HCT116 (cell line): ENCODE measurements around the gene CLIC5. TPM values are rescaled to one million over a fixed set of nuclear protein-coding genes. Genes with fewer than 3 reads are reported as not detected.

Source experiments
- ATAC-seq: fragments of 200-7000 bp; cut with Tn5 transposase; 2 replicates; pipeline ENCODE4 v1.9.1; 2020; ENCODE audit warnings: mild to moderate bottlenecking, moderate library complexity
- BruUV-seq: library from RNA; stranded (reverse); fragments of 400-500 nt; replicated peaks from 2 replicates; lab custom pipeline; 2021; lab: Mats Ljungman, UMichigan
- CTCF ChIA-PET: fragments of 300-600 bp; sonication (Branson Sonifier 250); formaldehyde crosslinking; loops from one replicate; lab custom pipeline; 2021; ENCODE audit warnings: antibody characterized with exemption; lab: Charles Lee
- POLR2A ChIA-PET: fragments of 300-600, 350-600 bp; sonication (Branson Sonifier 250); formaldehyde crosslinking; loops from one replicate; lab custom pipeline; 2021; ENCODE audit warnings: antibody characterized with exemption; lab: Charles Lee
- RAD21 ChIA-PET, 2 experiments: fragments of 300-600 bp; sonication (Branson Sonifier 250); formaldehyde crosslinking; loops; one replicate each; lab custom pipeline; 2023; ENCODE audit warnings: low total read pairs in 2 of 2; ENCODE audit not compliant: uncharacterized antibody in 2 of 2, unreplicated experiment in 2 of 2, low non-redundant PET in 1 of 2; lab: Charles Lee
- DNase-seq: peaks from one replicate; pipeline ENCODE4 v3.0.0-alpha.2; 2010; ENCODE audit warnings: low read depth, low spot score
- H2AFZ ChIP-seq: fragments of 200-600 bp; shearing (Covaris generic), sonication (generic); 2 replicates; pipeline ENCODE4 v1.6.1; 2017; ENCODE audit warnings: low read depth, mixed run types, mixed read lengths, antibody characterized with exemption, low read length; ENCODE audit not compliant: poor library complexity, severe bottlenecking
- H3K27ac ChIP-seq: 2 replicates; pipeline ENCODE4 v1.5.1; 2012; ENCODE audit warnings: low read depth, low read length
- H3K27me3 ChIP-seq: fragments of 200-600 bp; sonication (generic); 2 replicates; pipeline ENCODE4 v1.6.1; 2016; ENCODE audit warnings: mixed run types, low read length, mixed read lengths; ENCODE audit not compliant: insufficient read depth
- H3K36me3 ChIP-seq, 2 experiments: fragments of 200-500 bp in 1 of 2; fragments of 200-600 bp in 1 of 2; sonication (Bioruptor generic) in 1 of 2; sonication (generic) in 1 of 2; 2 replicates each; pipeline versions ENCODE4 v1.5.1 to v1.6.1; 2014 to 2016; ENCODE audit warnings: low read length in 2 of 2, inconsistent platforms in 1 of 2, mixed read lengths in 1 of 2, mixed run types in 1 of 2; ENCODE audit not compliant: insufficient read depth in 2 of 2, control insufficient read depth in 1 of 2
- H3K4me1 ChIP-seq, 2 experiments: fragments of 200-600 bp in 1 of 2; sonication (generic) in 1 of 2; 2 replicates each; pipeline versions ENCODE4 v1.5.1 to v1.6.1; 2012 to 2017; ENCODE audit warnings: low read length in 2 of 2, inconsistent platforms in 1 of 2, mild to moderate bottlenecking in 1 of 2, mixed read lengths in 1 of 2, mixed run types in 1 of 2, moderate library complexity in 1 of 2; ENCODE audit not compliant: insufficient read depth in 2 of 2, control insufficient read depth in 1 of 2
- H3K4me2 ChIP-seq: fragments of 200-600 bp; sonication (generic); 2 replicates; pipeline ENCODE4 v1.6.1; 2017; ENCODE audit warnings: mixed run types, low read length, mixed read lengths
- H3K4me3 ChIP-seq, 2 experiments: fragments of 200-600 bp in 1 of 2; sonication (generic) in 1 of 2; replicated peaks in 1 of 2; 2 replicates each; pipeline ENCODE4 v1.5.1; 2011 to 2016; ENCODE audit warnings: low read length in 2 of 2, control low read depth in 1 of 2, low read depth in 1 of 2, mild to moderate bottlenecking in 1 of 2, mixed read lengths in 1 of 2, mixed run types in 1 of 2
- H3K79me2 ChIP-seq: fragments of 200-600 bp; sonication (generic); 2 replicates; pipeline ENCODE4 v1.6.1; 2017; ENCODE audit warnings: mild to moderate bottlenecking, mixed run types, low read length, moderate library complexity, mixed read lengths; ENCODE audit not compliant: insufficient read depth
- H3K9ac ChIP-seq: fragments of 200-600 bp; sonication (generic); 2 replicates; pipeline ENCODE4 v1.6.1; 2016; ENCODE audit warnings: low read length, mixed read lengths
- H3K9me2 ChIP-seq: fragments of 200-600 bp; sonication (generic), shearing (Covaris generic); 2 replicates; pipeline ENCODE4 v1.6.1; 2017; ENCODE audit warnings: mixed run types, mild to moderate bottlenecking, moderate library complexity; ENCODE audit not compliant: insufficient read depth
- H3K9me3 ChIP-seq, 2 experiments: fragments of 200-500 bp in 1 of 2; fragments of 200-600 bp in 1 of 2; sonication (Bioruptor generic) in 1 of 2; sonication (generic) in 1 of 2; 2 replicates each; pipeline ENCODE4 v1.6.1; 2014 to 2017; ENCODE audit warnings: low read length in 2 of 2, mixed read lengths in 2 of 2, inconsistent platforms in 1 of 2, low read depth in 1 of 2, mild to moderate bottlenecking in 1 of 2, mixed run types in 1 of 2, moderate library complexity in 1 of 2; ENCODE audit not compliant: control insufficient read depth in 1 of 2, insufficient read depth in 1 of 2
- H4K20me1 ChIP-seq: fragments of 200-600 bp; sonication (generic), shearing (Covaris generic); 2 replicates; pipeline ENCODE4 v1.6.1; 2017; ENCODE audit warnings: mixed run types, mild to moderate bottlenecking, moderate library complexity; ENCODE audit not compliant: insufficient read depth
- CTCF ChIP-seq, 3 experiments: fragments of 200-600 bp in 1 of 3; sonication (generic) in 1 of 3; IDR thresholded peaks in 2 of 3; conservative IDR thresholded peaks in 1 of 3; 2 replicates each; pipeline ENCODE4 v1.5.1; 2012 to 2017; ENCODE audit warnings: low read depth in 2 of 3, low read length in 2 of 3, antibody characterized with exemption in 1 of 3, borderline replicate concordance in 1 of 3, control low read depth in 1 of 3, mild to moderate bottlenecking in 1 of 3, mixed read lengths in 1 of 3, mixed run types in 1 of 3, moderate library complexity in 1 of 3; ENCODE audit not compliant: insufficient read depth in 1 of 3
- REST ChIP-seq: IDR thresholded peaks from 2 replicates; pipeline ENCODE4 v1.6.1; 2012; ENCODE audit warnings: low read depth
- ZNF274 ChIP-seq: fragments of 200-500 bp; sonication (Bioruptor generic); IDR thresholded peaks from 2 replicates; pipeline ENCODE4 v1.6.1; 2014; ENCODE audit warnings: mild to moderate bottlenecking, low read depth, low read length, inconsistent platforms
- intact Hi-C: fragments of 100-400 bp; cut with micrococcal nuclease; formaldehyde crosslinking; loops from 2 replicates; pipeline ENCODE4 v1.10.0; 2022
- total RNA-seq: library from RNA; stranded (reverse); gene quantifications from one replicate; pipeline ENCODE4 v1.2.1, GENCODE V29; 2021; ENCODE audit not compliant: unreplicated experiment

CLIC5 gene
- total RNA-seq, 1 experiment from 2014 or later = 0.20 TPM

- no peaks in the 10 kb centered on the region for H3K36me3 ChIP-seq
- BruUV-seq = no TSS peak
- H3K27ac ChIP-seq = no peak overlapping the region
- no peaks in the 10 kb centered on the region for H3K79me2 ChIP-seq
- H3K9me2 ChIP-seq = no peaks in the 10 kb centered on the region
- ChIA-PET RAD21 (no interaction called here), POLR2A (no interaction called here), CTCF (no interaction called here)
- H3K9me3 ChIP-seq = no peaks in the 10 kb centered on the region
- peaks cover 2 to 23% of the 10 kb centered on the region in 2 experiments; a peak in 2 of 4 replicates for H3K4me1 ChIP-seq
- H4K20me1 ChIP-seq = no peaks in the 10 kb centered on the region
- no peak overlapping the region for H3K9ac ChIP-seq
- TF ChIP-seq CTCF (IDR thresholded peaks at IDR 0.05 in 2 of 3, conservative IDR thresholded peaks at IDR 0.05 in 1 of 3; ENCODE audit: borderline replicate concordance in 1 of 3, insufficient read depth in 1 of 3, low read depth in 2 of 3, low read length in 2 of 3) = peak in 2 of 3 experiments; percentile 39 to 45; a peak in 4 of 6 replicates
- TF ChIP-seq REST = no peak
- no peak for TF ChIP-seq ZNF274
- H2AFZ ChIP-seq = no peak overlapping the region
- peak; percentile 70 for ATAC-seq
- no peak overlapping the region for H3K4me2 ChIP-seq
- no peak for DNase-seq
- H3K27me3 ChIP-seq = no peaks in the 10 kb centered on the region
- intact Hi-C loops = no loop called here
- H3K4me3 ChIP-seq = no peak overlapping the region
Observed at GRCh38 chr6:45991189-45991588, 24.5 kb downstream of the CLIC5 start.
